ENCODE data around the gene SMNDC1.

SMNDC1 gene

DNA sequence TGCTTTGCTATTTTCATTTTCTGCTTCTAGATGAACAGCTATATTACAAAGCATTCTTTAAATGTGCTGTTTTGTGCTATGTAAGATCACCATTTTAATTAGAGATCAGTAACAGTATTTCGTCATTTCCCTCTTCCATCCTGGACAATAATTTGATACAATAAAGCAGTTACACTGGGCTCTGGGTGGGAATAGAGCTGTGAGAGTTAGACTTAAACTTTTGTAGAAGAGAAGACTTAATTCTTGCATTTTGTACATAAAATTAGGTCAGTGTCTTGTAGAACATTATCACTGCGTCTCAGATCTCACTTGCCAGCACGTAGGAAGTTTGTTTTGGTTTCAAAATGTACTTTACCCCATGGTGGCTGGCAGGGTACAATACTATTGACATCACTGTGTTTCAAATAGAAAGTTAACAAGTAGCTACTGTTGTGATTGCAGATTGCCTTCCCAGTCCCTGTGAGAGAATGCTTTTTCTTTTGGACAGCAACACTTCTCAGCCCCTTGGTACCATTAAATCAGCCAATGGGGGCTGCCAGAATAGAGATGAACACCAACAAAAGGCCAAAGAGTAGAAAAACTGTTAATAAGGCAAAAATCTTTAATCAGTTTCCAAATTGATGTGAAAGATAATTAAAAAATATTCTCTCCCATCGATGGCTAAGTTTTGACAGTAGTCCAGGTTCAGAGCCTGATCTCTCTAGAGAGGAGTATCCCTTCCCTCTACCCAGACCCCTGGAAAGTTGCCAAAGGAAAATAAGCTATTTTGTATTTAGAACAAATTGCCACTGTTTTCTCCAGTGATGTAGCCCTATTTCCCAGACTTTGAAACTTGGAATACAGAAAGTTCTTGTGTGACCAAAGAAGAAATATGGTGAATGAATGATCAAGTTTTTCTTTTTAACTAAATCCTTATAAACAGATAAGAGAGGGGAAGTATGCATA, 35.1 kb downstream of the SMNDC1 start:
- Histone ChIP-seq H3K27ac (ENCODE audit: low read length) (no peak overlapping the region), H3K4me1 (ENCODE audit: low read length) (peaks cover 17% of the 10 kb centered on the region), H3K79me2 (ENCODE audit: low read length) (no peaks in the 10 kb centered on the region), H2AFZ (ENCODE audit: low read depth, low read length) (no peak overlapping the region), H3K36me3 (replicated peaks; ENCODE audit: low read depth, low read length) (no peaks in the 10 kb centered on the region), H4K20me1 (ENCODE audit: insufficient read depth, low read length) (peaks cover 40% of the 10 kb centered on the region; the same call in 1 of the 2 replicates), H3K27me3 (ENCODE audit: low read depth, low read length) (peaks cover 57% of the 10 kb centered on the region), H3K9me3 (ENCODE audit: insufficient read depth, low read length) (no peaks in the 10 kb centered on the region), H3K9ac (ENCODE audit: low read length) (no peak overlapping the region), H3K4me3 (ENCODE audit: low read length) (no peak overlapping the region), H3K4me2 (ENCODE audit: low read length) (no peak overlapping the region)
- TF ChIP-seq EZH2phosphoT487 (IDR thresholded peaks at IDR 0.05; ENCODE audit: low read depth), result no peak
- TF ChIP-seq, protein P1, sequence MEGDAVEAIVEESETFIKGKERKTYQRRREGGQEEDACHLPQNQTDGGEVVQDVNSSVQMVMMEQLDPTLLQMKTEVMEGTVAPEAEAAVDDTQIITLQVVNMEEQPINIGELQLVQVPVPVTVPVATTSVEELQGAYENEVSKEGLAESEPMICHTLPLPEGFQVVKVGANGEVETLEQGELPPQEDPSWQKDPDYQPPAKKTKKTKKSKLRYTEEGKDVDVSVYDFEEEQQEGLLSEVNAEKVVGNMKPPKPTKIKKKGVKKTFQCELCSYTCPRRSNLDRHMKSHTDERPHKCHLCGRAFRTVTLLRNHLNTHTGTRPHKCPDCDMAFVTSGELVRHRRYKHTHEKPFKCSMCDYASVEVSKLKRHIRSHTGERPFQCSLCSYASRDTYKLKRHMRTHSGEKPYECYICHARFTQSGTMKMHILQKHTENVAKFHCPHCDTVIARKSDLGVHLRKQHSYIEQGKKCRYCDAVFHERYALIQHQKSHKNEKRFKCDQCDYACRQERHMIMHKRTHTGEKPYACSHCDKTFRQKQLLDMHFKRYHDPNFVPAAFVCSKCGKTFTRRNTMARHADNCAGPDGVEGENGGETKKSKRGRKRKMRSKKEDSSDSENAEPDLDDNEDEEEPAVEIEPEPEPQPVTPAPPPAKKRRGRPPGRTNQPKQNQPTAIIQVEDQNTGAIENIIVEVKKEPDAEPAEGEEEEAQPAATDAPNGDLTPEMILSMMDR (IDR thresholded peaks at IDR 0.05; ENCODE audit: low read depth, low read length), result no peak

DNA sequence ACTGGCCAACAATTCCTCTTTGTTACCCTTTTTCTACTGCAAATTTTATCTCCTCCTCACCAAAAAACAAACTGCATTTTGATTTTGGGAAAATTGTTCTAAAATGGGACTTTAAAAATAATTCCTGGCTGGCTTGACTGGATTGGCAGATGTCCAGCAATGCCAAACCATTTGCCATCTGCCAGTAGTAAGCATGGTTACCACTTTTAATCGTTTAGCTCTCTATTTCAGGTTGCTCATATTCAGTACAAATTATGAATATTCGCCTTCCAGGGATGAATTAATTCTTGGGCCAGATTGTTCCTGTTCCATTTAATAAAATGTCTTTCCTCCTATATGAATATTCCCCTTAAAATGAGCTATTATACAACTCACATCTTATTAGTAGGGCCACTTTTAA, 35.7 kb downstream of the SMNDC1 start:
- Histone ChIP-seq H2AFZ (ENCODE audit: low read depth, low read length) (no peak overlapping the region), H3K4me1 (ENCODE audit: low read length) (peaks cover 14% of the 10 kb centered on the region), H3K79me2 (ENCODE audit: low read length) (no peaks in the 10 kb centered on the region), H3K27me3 (ENCODE audit: low read depth, low read length) (peaks cover 53% of the 10 kb centered on the region), H4K20me1 (ENCODE audit: insufficient read depth, low read length) (peaks cover 38% of the 10 kb centered on the region; the same call in 1 of the 2 replicates), H3K27ac (ENCODE audit: low read length) (no peak overlapping the region), H3K9ac (ENCODE audit: low read length) (no peak overlapping the region), H3K9me3 (ENCODE audit: insufficient read depth, low read length) (no peaks in the 10 kb centered on the region), H3K4me2 (ENCODE audit: low read length) (no peak overlapping the region), H3K4me3 (ENCODE audit: low read length) (no peak overlapping the region), H3K36me3 (replicated peaks; ENCODE audit: low read depth, low read length) (no peaks in the 10 kb centered on the region)
- TF ChIP-seq, protein P1 (IDR thresholded peaks at IDR 0.05; ENCODE audit: low read depth, low read length), result no peak
- no peak for TF ChIP-seq EZH2phosphoT487 (IDR thresholded peaks at IDR 0.05; ENCODE audit: low read depth)

DNA sequence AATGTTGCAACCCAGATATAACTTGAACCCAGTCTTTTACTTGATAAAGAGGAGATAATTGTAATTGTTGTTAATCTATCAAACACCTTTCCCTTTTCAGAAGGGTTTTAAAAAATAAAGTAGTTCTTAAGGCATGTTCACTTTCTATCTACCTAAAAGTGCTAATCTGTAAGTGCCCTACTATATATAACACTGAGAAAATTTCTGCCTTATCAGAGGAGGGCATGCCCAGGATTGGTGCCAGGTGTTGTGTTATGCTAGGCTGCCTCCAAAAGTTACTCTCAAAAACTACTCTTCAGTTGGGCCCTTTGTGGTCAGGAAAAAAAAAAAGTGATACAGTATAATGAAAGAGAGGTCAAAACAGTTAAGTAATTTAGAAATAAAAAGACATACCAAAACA, 36.3 kb downstream of the SMNDC1 start:
- Histone ChIP-seq H3K9ac (ENCODE audit: low read length) (no peak overlapping the region), H3K9me3 (ENCODE audit: insufficient read depth, low read length) (no peaks in the 10 kb centered on the region), H3K27me3 (ENCODE audit: low read depth, low read length) (peaks cover 48% of the 10 kb centered on the region), H3K4me2 (ENCODE audit: low read length) (no peak overlapping the region), H3K4me1 (ENCODE audit: low read length) (peaks cover 9% of the 10 kb centered on the region), H3K36me3 (replicated peaks; ENCODE audit: low read depth, low read length) (no peaks in the 10 kb centered on the region), H4K20me1 (ENCODE audit: insufficient read depth, low read length) (peaks cover 37% of the 10 kb centered on the region; the same call in 1 of the 2 replicates), H3K4me3 (ENCODE audit: low read length) (no peak overlapping the region), H3K27ac (ENCODE audit: low read length) (no peak overlapping the region), H3K79me2 (ENCODE audit: low read length) (no peaks in the 10 kb centered on the region), H2AFZ (ENCODE audit: low read depth, low read length) (no peak overlapping the region)
- TF ChIP-seq EZH2phosphoT487 (IDR thresholded peaks at IDR 0.05; ENCODE audit: low read depth), result no peak
- TF ChIP-seq, protein P1 (IDR thresholded peaks at IDR 0.05; ENCODE audit: low read depth, low read length), result no peak

DNA sequence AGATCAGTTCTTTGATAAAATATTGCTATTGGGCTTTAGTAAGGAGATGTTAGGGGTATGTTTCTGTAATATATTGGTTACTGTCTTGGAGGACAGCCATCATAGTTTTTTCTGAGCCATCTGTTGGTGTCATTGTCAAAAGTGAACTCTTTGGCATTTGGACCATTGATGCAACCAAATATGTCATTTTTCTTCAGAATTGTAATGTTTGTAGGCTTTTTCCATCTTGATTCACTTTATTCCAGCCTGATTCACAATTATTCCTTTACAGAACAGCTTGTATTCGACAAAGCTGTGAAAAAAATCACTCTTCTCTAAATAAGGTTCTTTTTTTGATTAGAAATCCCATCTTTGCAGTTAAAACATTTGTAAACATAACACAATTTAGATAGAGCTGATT, 37.4 kb downstream of the SMNDC1 start:
- TF ChIP-seq, protein P1 (IDR thresholded peaks at IDR 0.05; ENCODE audit: low read depth, low read length), result no peak
- no peak for TF ChIP-seq EZH2phosphoT487 (IDR thresholded peaks at IDR 0.05; ENCODE audit: low read depth)
- no peak overlapping the region for H3K9ac ChIP-seq (ENCODE audit: low read length)
- no peak overlapping the region for H3K4me2 ChIP-seq (ENCODE audit: low read length)
- no peaks in the 10 kb centered on the region for H3K4me1 ChIP-seq (ENCODE audit: low read length)
- H3K79me2 ChIP-seq (ENCODE audit: low read length), result no peaks in the 10 kb centered on the region
- peaks cover 43% of the 10 kb centered on the region; the same call in 1 of the 2 replicates for H4K20me1 ChIP-seq (ENCODE audit: insufficient read depth, low read length)
- H3K27ac ChIP-seq (ENCODE audit: low read length), result no peak overlapping the region
- H3K9me3 ChIP-seq (ENCODE audit: insufficient read depth, low read length), result no peaks in the 10 kb centered on the region
- no peaks in the 10 kb centered on the region for H3K36me3 ChIP-seq (replicated peaks; ENCODE audit: low read depth, low read length)
- H3K27me3 ChIP-seq (ENCODE audit: low read depth, low read length), result peaks cover 53% of the 10 kb centered on the region
- H3K4me3 ChIP-seq (ENCODE audit: low read length), result no peak overlapping the region
- no peak overlapping the region for H2AFZ ChIP-seq (ENCODE audit: low read depth, low read length)

Data from OCI-LY3 (cell line).